Measurements from ENCODE around the gene MCCC1.
A peak's percentile ranks its signal among the peaks of the same experiment; 100 is the strongest.
"Not testable (repeated sequence)": the region's sequence is repeated elsewhere in the genome, so short reads cannot be mapped to it uniquely, and the experiment has no call there.

Gene MCCC1

DNA sequence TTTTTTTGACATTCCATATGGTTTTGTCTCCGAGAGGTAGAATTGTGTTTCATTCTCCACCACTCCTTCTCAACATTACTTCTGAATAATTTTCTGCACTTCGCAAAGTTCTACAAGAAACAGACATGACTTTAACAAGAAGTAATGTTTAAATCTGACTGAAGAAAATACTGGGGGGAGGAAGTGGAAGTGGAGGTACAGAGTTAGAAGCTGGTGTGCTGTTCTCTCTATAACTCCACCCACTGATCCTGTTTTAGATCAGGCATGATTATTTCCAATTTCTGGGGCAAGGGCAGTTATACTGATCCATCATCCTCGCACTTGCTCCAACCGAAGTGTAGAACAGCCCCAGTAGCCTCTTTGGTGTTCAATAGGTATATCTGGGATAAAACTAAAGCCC lies 9.2 kb upstream of the MCCC1 start:
- Histone ChIP-seq H3K36me3 (no peaks in the 10 kb centered on the region), H3K27me3 (no peaks in the 10 kb centered on the region), H3K9me3 (no peaks in the 10 kb centered on the region), H3K4me3 (ENCODE audit: low read depth in 1 of 2, low read length in 1 of 2) (no peak overlapping the region), H3K4me1 (ENCODE audit: control insufficient read depth in 1 of 2, insufficient read depth in 1 of 2, low read depth in 1 of 2, low read length in 1 of 2) (no peaks in the 10 kb centered on the region), H3K27ac (no peak overlapping the region)
- TF ChIP-seq, protein P1, sequence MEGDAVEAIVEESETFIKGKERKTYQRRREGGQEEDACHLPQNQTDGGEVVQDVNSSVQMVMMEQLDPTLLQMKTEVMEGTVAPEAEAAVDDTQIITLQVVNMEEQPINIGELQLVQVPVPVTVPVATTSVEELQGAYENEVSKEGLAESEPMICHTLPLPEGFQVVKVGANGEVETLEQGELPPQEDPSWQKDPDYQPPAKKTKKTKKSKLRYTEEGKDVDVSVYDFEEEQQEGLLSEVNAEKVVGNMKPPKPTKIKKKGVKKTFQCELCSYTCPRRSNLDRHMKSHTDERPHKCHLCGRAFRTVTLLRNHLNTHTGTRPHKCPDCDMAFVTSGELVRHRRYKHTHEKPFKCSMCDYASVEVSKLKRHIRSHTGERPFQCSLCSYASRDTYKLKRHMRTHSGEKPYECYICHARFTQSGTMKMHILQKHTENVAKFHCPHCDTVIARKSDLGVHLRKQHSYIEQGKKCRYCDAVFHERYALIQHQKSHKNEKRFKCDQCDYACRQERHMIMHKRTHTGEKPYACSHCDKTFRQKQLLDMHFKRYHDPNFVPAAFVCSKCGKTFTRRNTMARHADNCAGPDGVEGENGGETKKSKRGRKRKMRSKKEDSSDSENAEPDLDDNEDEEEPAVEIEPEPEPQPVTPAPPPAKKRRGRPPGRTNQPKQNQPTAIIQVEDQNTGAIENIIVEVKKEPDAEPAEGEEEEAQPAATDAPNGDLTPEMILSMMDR (IDR thresholded peaks at IDR 0.05): no peak

DNA sequence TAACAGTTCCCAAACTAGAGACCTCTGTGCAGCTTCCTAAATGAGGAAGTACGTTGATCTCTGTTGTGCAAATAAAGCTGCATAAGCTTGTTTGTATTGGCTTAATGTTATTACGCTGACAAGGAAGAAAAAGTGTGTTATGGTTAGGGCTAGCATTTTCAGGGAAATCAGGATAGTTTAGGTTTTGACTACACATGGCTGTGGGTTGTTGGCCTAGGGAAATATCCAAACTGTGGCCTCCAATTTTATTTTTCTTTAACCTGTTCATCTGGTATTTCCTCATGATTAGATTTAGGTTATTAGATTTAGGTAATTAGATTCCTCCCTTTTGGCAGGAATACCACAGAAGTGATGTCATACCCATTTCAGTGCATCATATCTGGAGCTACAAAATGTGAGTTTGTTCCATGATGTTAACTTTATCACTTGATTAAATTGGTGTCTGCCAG lies 8.7 kb upstream of the MCCC1 start:
- H3K9me3 ChIP-seq: no peaks in the 10 kb centered on the region
- no peaks in the 10 kb centered on the region for H3K27me3 ChIP-seq
- H3K36me3 ChIP-seq: no peaks in the 10 kb centered on the region
- TF ChIP-seq, protein P1 (IDR thresholded peaks at IDR 0.05): no peak
- H3K4me1 ChIP-seq (ENCODE audit: control insufficient read depth in 1 of 2, insufficient read depth in 1 of 2, low read depth in 1 of 2, low read length in 1 of 2): no peaks in the 10 kb centered on the region
- H3K27ac ChIP-seq: no peak overlapping the region
- H3K4me3 ChIP-seq (ENCODE audit: low read depth in 1 of 2, low read length in 1 of 2): no peak overlapping the region

DNA sequence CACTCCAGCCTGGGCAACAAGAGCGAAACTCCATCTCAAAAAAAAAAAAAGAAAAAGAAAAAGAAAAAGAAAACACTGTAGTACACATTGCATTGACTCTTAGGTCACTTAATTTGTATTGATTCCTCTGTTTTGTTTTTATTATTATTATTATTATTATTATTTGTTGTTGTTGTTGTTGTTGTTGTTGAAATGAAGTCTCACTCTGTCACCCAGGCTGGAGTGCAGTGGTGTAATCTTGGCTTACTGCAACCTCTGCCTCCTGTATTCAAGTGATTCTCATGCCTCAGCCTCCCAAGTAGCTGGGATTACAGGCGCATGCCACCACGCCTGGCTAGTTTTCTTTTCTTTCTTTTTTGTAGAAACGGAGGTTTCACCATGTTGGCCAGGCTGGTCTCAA lies 8.1 kb upstream of the MCCC1 start:
- H3K27ac ChIP-seq; H3K9me3 ChIP-seq; H3K36me3 ChIP-seq; H3K27me3 ChIP-seq; H3K4me1 ChIP-seq (ENCODE audit: control insufficient read depth in 1 of 2, insufficient read depth in 1 of 2, low read depth in 1 of 2, low read length in 1 of 2); H3K4me3 ChIP-seq (ENCODE audit: low read depth in 1 of 2, low read length in 1 of 2): not testable (repeated sequence)

DNA sequence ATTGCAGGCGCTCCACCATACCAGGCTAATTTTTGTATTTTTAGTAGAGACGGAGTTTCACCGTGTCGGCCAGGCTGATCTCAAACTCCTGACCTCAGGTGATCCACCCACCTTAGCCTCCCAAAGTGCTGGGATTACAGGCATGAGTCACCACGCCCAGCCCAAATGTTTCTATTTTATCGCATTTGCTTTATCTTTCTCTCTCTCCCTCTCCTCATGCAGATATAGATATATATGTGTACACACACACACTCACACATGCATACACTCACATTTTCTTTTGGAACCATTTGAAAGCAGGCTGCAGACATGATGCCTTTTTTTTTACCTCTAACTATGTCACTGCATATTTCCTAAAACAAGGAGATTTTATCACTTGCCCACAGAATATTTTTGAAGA lies 7.3 kb upstream of the MCCC1 start:
- H3K4me1 ChIP-seq (ENCODE audit: control insufficient read depth in 1 of 2, insufficient read depth in 1 of 2, low read depth in 1 of 2, low read length in 1 of 2): no peaks in the 10 kb centered on the region
- TF ChIP-seq, protein P1 (IDR thresholded peaks at IDR 0.05): no peak
- H3K27me3 ChIP-seq: no peaks in the 10 kb centered on the region
- no peaks in the 10 kb centered on the region for H3K36me3 ChIP-seq
- no peak overlapping the region for H3K27ac ChIP-seq
- no peaks in the 10 kb centered on the region for H3K9me3 ChIP-seq
- H3K4me3 ChIP-seq (ENCODE audit: low read depth in 1 of 2, low read length in 1 of 2): no peak overlapping the region

DNA sequence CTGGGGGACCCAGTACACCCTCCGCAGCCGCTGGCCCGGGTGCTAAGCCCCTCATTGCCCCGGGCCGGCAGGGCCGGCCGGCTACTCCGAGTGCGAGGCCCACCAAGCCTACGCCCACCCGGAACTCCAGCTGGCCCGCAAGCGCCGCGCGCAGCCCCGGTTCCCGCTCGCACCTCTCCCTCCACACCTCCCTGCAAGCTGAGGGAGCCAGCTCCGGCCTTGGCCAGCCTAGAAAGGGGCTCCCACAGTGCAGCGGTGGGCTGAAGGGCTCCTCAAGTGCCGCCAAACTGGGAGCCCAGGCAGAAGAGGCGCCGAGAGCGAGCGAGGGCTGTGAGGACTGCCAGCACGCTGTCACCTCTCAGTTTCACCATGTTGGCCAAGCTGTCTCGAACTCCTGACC lies 4.7 kb upstream of the MCCC1 start:
- H3K4me3 ChIP-seq (ENCODE audit: low read depth in 1 of 2, low read length in 1 of 2); H3K36me3 ChIP-seq; H3K27me3 ChIP-seq; H3K9me3 ChIP-seq; H3K27ac ChIP-seq: not testable (repeated sequence)
- peaks cover 4 to 10% of the 10 kb centered on the region in 2 experiments for H3K4me1 ChIP-seq (ENCODE audit: control insufficient read depth in 1 of 2, insufficient read depth in 1 of 2, low read depth in 1 of 2, low read length in 1 of 2)

DNA sequence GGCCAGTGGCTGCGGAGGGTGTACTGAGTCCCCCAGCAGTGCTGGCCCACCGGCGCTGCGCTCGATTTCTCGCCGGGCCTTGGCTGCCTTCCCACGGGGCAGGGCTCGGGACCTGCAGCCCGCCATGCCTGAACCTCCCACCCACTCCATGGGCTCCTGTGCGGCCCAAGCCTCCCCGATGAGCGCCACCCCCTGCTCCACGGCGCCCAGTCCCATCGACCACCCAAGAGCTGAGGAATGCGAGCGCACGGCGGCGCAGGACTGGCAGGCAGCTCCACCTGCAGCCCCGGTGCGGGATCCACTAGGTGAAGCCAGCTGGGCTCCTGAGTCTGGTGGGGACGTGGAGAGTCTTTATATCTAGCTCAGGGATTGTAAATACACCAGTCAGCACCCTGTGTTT lies 1.7 kb upstream of the MCCC1 start:
- peaks cover 12 to 18% of the 10 kb centered on the region in 2 experiments for H3K4me1 ChIP-seq (ENCODE audit: control insufficient read depth in 1 of 2, insufficient read depth in 1 of 2, low read depth in 1 of 2, low read length in 1 of 2)
- not testable (repeated sequence) for H3K27ac ChIP-seq; H3K9me3 ChIP-seq; H3K4me3 ChIP-seq (ENCODE audit: low read depth in 1 of 2, low read length in 1 of 2); H3K27me3 ChIP-seq; H3K36me3 ChIP-seq

DNA sequence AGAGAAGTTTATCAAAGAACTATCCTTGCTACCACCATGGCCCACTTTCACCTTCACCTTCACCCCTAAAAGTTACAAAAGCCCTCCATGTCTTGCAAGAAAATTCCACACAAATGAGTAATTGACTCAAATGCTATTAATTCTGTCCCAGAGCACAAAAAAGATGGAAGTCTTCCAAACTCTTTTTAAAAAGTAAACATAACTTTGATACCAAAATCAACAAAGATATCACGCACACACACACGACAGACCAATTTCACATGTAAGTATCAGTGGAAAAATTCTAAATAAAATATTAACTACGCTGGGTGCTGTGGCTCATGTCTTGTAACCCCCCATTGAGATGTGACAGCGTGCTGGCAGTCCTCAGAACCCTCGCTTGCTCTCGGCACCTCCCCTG lies 1.1 kb upstream of the MCCC1 start:
- TF ChIP-seq, protein P1 (IDR thresholded peaks at IDR 0.05): no peak
- Histone ChIP-seq H3K27me3 (no peaks in the 10 kb centered on the region), H3K4me3 (ENCODE audit: low read depth in 1 of 2, low read length in 1 of 2) (no peak overlapping the region), H3K9me3 (no peaks in the 10 kb centered on the region), H3K4me1 (ENCODE audit: control insufficient read depth in 1 of 2, insufficient read depth in 1 of 2, low read depth in 1 of 2, low read length in 1 of 2) (peaks cover 12 to 18% of the 10 kb centered on the region in 2 experiments), H3K36me3 (no peaks in the 10 kb centered on the region), H3K27ac (peak overlapping the region; percentile 85)
